ENCODE data around the gene KLRC4.
"Not testable (repeated sequence)": the region's sequence is repeated elsewhere in the genome, so short reads cannot be mapped to it uniquely, and the experiment has no call there.

DNA sequence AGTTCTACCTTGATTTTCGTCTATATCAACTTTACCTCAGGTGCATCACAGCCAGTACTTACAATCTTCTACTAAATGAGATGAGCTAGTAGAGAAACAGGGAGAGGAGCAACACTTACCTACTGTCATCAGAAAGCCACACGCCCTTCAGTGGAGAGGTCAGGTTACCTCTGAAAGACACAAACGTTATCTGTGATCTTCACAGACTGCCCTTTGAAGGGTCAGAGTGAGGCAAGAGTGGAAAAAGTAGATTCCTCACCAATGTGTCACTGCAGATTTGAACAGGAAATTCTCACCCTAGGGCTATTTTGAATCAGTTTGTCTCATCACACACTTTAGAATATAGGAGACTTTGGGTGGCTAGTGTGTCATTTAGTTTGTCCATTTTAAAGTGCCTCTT, 12.6 kb upstream of the KLRC4 start:
- TF ChIP-seq, protein P1, sequence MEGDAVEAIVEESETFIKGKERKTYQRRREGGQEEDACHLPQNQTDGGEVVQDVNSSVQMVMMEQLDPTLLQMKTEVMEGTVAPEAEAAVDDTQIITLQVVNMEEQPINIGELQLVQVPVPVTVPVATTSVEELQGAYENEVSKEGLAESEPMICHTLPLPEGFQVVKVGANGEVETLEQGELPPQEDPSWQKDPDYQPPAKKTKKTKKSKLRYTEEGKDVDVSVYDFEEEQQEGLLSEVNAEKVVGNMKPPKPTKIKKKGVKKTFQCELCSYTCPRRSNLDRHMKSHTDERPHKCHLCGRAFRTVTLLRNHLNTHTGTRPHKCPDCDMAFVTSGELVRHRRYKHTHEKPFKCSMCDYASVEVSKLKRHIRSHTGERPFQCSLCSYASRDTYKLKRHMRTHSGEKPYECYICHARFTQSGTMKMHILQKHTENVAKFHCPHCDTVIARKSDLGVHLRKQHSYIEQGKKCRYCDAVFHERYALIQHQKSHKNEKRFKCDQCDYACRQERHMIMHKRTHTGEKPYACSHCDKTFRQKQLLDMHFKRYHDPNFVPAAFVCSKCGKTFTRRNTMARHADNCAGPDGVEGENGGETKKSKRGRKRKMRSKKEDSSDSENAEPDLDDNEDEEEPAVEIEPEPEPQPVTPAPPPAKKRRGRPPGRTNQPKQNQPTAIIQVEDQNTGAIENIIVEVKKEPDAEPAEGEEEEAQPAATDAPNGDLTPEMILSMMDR (conservative IDR thresholded peaks at IDR 0.05; ENCODE audit: low read length) = not testable (repeated sequence)
- not testable (repeated sequence) for TF ChIP-seq EZH2phosphoT487 (IDR thresholded peaks at IDR 0.05; ENCODE audit: borderline replicate concordance, low read depth, low read length)
